DMS153 (cell line): Measurements from ENCODE around the gene GLYATL3.
"Not testable (repeated sequence)": the region's sequence is repeated elsewhere in the genome, so short reads cannot be mapped to it uniquely, and the experiment has no call there.

Experiments used
- DNase-seq: peaks from one replicate; lab custom pipeline; 2025; lab: John Stamatoyannopoulos, UW

Gene GLYATL3

GRCh38 chr6:49499623-49500022 lies at the start of gene GLYATL3:
GLYATL3 (plus strand) TSS chr6:49499923; CDS start chr6:49511991, 12,068 bp downstream.
- DNase-seq, result no peak

GRCh38 chr6:49453221-49453620 lies 46.5 kb upstream of the GLYATL3 start:
- no peak for DNase-seq

GRCh38 chr6:49454787-49455709 lies 44.7 kb upstream of the GLYATL3 start:
- no peak for DNase-seq

- no peak for DNase-seq
Observed at GRCh38 chr6:49457771-49458170, 42.0 kb upstream of the GLYATL3 start.

- DNase-seq, result no peak
Observed at GRCh38 chr6:49462071-49462470, 37.7 kb upstream of the GLYATL3 start.

- no peak for DNase-seq
Observed at GRCh38 chr6:49462599-49462926, 37.2 kb upstream of the GLYATL3 start.

GRCh38 chr6:49462927-49463611 lies 36.7 kb upstream of the GLYATL3 start, which contains the start of the genes CENPQ and MMUT:
CENPQ (plus strand) TSS chr6:49463370; CDS start chr6:49470177, 6,807 bp downstream.
MMUT (minus strand) TSS chr6:49463253; CDS start chr6:49459466, 3,787 bp downstream.
- peak; percentile 84 for DNase-seq

GRCh38 chr6:49463612-49463967 lies 36.1 kb upstream of the GLYATL3 start:
- DNase-seq, result no peak

- no peak for DNase-seq
Observed at GRCh38 chr6:49464691-49465090, 35.0 kb upstream of the GLYATL3 start.

GRCh38 chr6:49468042-49468441 lies 31.7 kb upstream of the GLYATL3 start:
- no peak for DNase-seq

- not testable (repeated sequence) for DNase-seq
Observed at GRCh38 chr6:49476564-49476963, 23.2 kb upstream of the GLYATL3 start.

- no peak for DNase-seq
Observed at GRCh38 chr6:49479308-49479970, 20.3 kb upstream of the GLYATL3 start.

GRCh38 chr6:49481846-49482245 lies 17.9 kb upstream of the GLYATL3 start:
- not testable (repeated sequence) for DNase-seq

GRCh38 chr6:49483380-49483779 lies 16.3 kb upstream of the GLYATL3 start:
- DNase-seq, result not testable (repeated sequence)

- no peak for DNase-seq
Observed at GRCh38 chr6:49490633-49491032, 9.1 kb upstream of the GLYATL3 start.

GRCh38 chr6:49497304-49497703 lies 2.4 kb upstream of the GLYATL3 start:
- no peak for DNase-seq

GRCh38 chr6:49499126-49499525 lies 597 bp upstream of the GLYATL3 start:
- no peak for DNase-seq

GRCh38 chr6:49504666-49505065 lies 4.9 kb downstream of the GLYATL3 start:
- DNase-seq, result no peak

- DNase-seq, result no peak
Observed at GRCh38 chr6:49506569-49507111, 6.9 kb downstream of the GLYATL3 start.

GRCh38 chr6:49509342-49509741 lies 9.6 kb downstream of the GLYATL3 start:
- no peak for DNase-seq

- no peak for DNase-seq
Observed at GRCh38 chr6:49513153-49513989, 13.6 kb downstream of the GLYATL3 start.
